SW480 (cell line): ENCODE measurements around the gene ING1.
"Not testable (repeated sequence)": the region's sequence is repeated elsewhere in the genome, so short reads cannot be mapped to it uniquely, and the experiment has no call there.

Experiments
- DNase-seq: peaks from one replicate; pipeline ENCODE4 v3.0.0-alpha.2; 2016; ENCODE audit warnings: low spot score

Gene ING1

GRCh38 chr13:110695774-110696173, 17.7 kb upstream of the ING1 start:
- DNase-seq: not testable (repeated sequence)

DNA sequence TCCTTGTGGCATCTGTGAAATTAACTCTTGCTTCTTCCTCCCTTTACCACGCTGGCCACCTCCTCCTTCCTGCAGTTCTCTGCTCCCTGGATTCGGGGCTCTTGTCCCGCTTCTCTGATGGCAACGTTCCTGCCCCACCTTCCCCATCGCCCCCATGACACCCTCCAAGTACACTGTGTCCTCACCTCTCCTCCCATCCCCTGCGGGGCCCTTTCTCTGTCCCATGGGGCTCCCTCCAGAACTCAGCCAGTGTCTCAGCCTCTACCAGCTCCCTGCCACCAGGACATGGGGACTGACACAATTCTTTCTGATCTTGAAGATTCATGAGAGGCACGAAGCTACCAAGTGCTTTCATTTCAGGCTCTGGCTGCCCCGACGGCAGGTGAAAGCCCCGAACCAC, 16.7 kb upstream of the ING1 start:
- DNase-seq: no peak

GRCh38 chr13:110697842-110698241, 15.7 kb upstream of the ING1 start:
- no peak for DNase-seq

DNA sequence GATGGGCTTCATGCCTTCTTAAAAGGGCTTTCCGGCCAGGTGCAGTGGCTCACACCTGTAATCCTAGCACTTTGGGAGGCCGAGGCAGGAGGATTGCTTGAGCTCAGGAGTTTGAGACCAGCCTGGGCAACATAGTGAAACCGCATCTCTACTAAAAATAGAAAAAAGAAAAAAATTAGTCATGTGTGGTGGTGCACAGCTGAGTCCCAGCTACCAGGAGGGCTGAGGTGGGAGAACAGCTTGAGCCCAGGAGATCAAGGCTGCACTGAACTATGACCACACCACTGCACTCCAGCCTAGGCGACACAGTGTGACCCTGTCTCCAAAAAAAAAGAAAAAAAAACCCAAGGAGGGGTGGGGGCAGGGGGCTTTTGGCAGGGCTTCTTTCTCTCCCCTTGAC, 14.8 kb upstream of the ING1 start:
- no peak for DNase-seq

GRCh38 chr13:110699148-110700145, 14.1 kb upstream of the ING1 start:
- no peak for DNase-seq

GRCh38 chr13:110700186-110700585, 13.3 kb upstream of the ING1 start:
- no peak for DNase-seq

DNA sequence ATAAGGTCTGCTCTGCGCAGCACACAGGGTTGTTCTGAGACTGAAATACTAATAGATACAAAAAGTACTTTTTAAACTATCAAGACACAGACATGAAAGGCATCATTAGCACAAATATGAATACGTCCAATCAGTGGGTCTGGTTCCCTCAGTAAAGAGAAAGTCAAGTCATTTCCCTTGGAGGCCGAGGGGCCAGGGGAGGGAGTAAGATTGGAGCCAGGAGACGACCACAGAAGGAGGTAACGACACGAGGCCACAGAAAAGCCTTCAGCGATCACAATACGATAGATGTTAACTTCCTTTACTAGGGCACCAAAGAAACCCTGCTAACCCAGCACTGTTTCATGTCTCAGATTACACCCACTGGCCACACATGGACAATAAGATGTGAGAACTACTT, 12.9 kb upstream of the ING1 start:
- no peak for DNase-seq

DNA sequence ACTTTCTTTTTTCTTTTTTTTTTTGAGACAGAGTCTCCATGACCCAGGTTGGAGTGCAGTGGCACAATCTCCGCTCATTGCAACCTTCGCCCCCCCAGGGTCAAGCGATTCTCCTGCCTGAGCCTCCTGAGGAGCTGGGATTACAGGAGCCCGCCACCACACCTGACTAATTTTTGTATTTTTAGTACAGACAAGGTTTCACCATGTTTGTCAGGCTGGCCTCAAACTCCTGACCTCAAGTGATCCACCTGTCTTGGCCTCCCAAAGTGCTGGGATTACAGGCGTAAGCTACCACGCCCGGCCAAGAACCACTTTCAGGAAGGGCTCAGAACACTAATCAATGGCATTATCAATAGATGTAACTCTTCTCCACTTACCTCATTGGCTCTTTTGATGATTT, 12.4 kb upstream of the ING1 start:
- not testable (repeated sequence) for DNase-seq

DNA sequence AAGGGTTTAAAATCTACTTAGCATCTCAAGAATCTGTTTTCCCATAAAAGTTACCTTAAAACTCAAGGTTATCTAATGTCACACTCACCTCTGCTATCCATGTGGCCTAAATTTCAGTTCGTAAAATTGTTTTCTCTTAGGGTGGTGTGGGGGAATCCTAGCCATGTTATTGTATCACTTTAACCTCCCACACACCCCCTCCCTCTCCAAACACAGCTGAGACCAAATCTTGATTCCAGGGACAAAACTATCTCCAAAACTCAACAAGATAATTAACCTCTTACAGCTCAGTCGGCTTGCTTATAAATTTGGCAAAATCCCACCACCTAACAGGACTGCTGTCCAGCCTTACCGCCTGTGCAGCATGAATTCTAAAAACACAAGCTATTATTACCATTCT, 11.4 kb upstream of the ING1 start:
- DNase-seq: no peak

- no peak for DNase-seq
Observed at GRCh38 chr13:110702591-110703526, 10.6 kb upstream of the ING1 start.

DNA sequence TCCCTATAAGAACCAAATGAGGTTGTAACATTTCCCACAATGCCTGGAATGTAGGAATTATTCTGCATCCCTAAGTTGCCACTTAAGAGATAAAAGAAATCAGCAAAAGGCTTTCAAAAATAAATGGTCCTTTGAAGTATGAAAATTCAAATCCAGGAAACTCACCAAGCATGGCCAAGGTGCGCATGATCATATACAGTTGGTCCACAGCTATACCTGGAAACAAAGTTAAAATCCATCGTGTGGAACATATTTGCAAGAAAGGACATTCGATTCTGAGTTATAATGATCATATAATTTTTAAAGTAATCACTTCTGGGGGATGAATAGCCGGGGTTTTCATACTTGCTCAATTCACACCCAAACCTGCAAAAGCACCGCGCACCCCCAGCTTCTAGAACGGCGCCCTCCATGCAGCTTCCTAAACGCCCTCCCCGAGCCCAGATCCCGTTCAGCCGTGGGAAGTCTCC, 8.1 kb upstream of the ING1 start:
- DNase-seq: no peak

- DNase-seq: peak; percentile 96
Observed at GRCh38 chr13:110705826-110706569, 7.5 kb upstream of the ING1 start, which contains the start of gene CARS2. TSS of gene CARS2 (minus strand) at chr13:110706116. CDS start at chr13:110706093, 23 bp downstream.

GRCh38 chr13:110706570-110707372, 6.7 kb upstream of the ING1 start:
- no peak for DNase-seq

DNA sequence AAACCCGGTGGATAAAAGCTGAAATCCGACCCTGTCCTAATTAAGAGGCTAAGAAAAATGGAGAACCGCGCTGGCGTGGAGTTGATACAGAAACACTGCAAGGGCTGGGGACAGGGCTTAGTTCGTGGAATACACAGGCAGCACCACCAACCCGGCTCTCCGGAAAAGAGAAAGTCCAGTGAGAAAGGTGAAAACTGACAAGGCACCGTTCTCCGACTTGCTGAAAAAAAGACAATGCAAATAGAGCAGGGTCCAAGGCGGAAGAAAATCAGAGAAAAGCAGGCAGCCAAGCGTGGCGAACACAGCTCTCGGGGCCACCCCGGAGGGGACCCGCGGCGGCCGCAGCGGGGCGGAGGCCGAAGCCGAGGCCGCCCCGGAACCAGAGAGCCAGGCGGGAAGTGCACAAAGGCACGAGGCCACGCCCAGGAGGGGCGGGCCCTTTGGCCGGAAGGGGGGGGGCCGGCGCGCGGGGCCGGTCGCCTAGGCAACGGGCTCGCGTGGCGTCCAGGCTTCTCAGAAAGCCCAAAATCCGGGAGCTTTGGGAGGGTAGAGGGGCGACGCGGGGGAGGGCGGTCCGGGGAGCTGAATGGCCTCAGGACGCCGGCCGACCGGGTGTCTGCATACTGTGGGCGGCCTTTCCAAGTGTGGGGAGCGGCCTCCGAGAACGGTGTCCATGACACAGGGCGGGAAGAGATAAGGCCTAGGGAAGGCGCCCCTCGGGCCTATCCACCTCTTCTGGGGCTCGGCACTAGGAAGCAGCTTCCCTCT, 1.2 kb upstream of the ING1 start:
- DNase-seq: peak; percentile 88

DNA sequence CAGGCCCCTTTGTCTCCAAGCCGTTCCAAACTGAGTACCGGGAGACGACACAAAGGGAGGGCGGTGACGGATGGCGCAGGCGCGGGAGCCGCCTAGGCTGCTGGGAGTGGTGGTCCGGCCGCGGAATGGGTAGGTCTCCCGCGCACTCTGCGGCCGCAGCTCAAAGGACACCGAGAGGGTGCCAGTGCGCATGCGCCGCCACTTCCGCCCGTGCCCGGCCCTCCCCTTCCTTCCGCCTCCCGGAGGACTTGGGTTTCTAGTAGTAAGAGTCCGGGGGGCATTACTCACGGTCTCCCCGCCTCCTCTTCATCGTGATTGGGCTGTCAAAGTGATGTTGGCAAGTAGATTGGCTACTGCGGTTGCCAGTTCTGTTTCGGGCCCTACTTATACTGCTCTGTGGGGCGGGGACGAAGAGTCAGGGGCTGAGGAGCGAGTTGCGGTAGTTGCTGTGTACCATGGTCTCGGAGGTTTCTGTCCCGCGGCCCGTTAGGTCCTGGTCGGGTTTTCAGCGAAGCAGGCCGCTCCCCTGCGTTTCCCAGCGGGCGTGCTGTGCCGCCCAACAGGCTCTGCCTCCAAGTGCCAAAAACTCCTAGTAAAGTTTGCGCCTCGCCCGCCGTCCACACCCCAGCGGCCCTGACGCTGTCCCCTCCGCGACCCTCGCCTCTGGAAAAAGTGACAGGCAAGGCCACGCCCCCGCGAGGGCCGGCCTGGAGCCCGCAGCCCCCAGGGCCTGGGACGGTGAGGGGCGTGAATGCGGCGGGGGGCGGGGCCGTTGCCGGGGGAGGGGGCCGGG, 455 bp upstream of the ING1 start:
- DNase-seq: peak; percentile 99

- DNase-seq: peak; percentile 57
Observed at GRCh38 chr13:110713981-110714796, 689 bp downstream of the ING1 start.

GRCh38 chr13:110714797-110715394, 1.4 kb downstream of the ING1 start:
- DNase-seq: peak; percentile 71
